GM19397 (cell line): ENCODE data around the gene TTC23.

ENCODE experiments used
- ATAC-seq: cut with Tn5 transposase; IDR thresholded peaks from one replicate; pipeline ENCODE4 v1.9.1; 2021; ENCODE audit warnings: mild to moderate bottlenecking, moderate library complexity; ENCODE audit not compliant: unreplicated experiment

The TTC23 gene

GRCh38 chr15:99165956-99166689 lies 83.3 kb downstream of the TTC23 start:
- ATAC-seq: no peak

- ATAC-seq: no peak
Measured at GRCh38 chr15:99165020-99165790, 84.2 kb downstream of the TTC23 start.

DNA sequence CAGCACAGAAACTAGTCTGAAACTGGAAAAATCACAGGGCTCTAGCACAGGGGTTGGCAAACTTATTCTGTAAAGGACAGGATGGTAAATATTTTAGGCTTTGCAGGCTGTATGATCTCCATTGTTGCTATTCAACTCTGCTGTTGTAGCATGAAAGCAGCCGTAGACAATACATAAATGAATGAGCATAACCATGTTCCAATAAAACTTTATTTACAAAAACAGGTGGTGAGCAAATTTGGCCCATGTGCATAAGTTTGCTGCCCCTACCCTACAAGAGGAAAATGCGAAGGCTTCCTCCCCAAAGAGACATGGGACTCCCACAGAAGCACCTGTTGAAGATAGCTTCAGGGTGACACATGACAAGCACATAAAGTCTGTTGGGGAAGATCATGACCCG lies 85.3 kb downstream of the TTC23 start:
- no peak for ATAC-seq

DNA sequence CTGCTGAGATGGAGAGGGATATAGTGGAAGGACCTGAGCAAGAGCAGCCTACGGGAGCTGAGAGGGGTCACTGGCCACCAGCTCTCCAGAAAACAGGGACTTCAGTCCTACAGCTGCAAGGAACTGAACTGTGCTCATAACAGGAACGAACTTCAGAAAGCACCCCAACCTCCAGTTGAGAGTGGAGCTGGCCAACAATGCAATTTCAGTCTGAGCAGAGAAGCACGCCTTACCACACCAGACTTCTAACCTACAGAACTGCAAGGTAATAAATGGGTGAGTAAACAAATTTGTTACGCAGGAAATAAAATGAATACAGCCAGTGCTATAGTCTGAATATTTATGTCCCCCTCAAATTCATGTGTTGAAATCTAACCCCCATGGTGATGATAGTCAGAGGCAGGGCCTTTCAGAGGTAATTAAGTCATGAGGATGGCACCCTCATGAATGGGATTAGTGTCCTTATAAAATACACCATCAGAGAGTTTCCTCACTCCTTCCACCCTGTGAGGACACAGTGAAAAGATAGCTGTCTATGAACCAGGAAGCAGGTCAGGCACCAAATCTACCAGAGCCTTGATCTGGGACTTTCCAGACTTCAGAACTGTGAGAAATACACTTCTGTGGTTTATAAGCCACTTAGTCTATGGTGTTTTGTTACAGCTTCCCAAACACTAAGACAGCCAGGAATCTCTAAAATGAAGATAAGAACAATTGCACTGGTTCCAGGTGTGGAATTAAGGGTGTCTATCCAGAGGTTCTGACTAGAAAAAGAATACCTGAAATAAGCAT lies 85.9 kb downstream of the TTC23 start:
- ATAC-seq: no peak

GRCh38 chr15:99158626-99159412 lies 90.6 kb downstream of the TTC23 start:
- ATAC-seq: no peak

DNA sequence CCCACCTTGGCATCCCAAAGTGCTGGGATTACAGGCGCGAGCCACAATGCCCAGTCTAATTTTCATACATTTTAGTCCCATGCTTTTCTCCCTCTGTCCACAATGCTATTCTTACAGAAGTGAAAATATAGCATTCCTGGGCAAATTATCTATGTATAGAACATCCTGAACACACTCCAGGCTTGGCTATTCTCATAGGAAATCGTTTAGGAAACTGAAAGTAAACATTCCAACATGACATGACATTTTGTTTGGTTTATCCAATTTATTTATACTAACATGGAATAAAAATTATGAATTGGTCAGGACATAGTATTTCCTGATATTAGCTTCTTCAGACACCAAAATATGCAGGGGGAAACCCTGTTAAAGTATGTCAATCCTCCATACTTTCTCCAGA lies 91.9 kb downstream of the TTC23 start:
- no peak for ATAC-seq

GRCh38 chr15:99155961-99156443 lies 93.4 kb downstream of the TTC23 start:
- no peak for ATAC-seq

DNA sequence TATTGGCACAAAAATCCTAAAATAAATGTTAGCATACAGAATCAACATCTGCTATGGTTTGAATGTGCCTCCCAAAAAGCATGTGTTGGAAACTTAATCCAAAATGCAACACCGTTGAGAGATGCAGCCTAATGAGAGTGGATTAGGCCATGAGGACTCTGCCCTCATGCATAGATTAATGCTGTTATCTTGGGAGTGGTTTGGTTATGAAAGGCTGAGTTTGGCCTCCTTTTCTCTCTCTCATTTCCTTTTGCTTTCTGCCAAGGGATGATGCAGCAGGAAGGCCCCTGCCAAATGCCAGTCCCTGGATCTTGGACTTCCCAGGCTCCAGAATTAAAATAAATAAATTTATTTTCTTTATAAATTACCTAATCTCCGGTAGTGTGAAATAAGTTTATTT lies 95.1 kb downstream of the TTC23 start:
- ATAC-seq: no peak

GRCh38 chr15:99153026-99153535 lies 96.3 kb downstream of the TTC23 start:
- ATAC-seq: no peak

DNA sequence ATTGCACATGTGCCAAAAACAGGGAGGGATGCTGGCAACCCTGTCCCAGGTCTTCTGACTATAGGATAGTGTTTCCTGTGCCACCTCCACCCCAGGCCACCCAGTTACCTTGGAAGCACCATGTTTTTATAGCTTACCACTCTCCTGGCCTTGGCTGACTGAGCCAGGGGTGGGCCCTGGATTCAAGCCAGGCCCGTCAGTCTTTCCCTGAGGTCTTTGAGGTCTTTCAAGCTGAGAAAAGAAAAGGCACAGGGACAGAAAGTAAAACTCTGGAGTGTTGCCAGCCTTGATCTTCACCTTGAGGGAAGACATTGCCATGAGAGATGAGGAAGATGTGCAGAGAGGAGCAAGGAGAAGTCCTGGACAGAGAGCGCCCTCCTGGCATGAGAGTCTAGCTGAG lies 98.2 kb downstream of the TTC23 start:
- no peak for ATAC-seq

DNA sequence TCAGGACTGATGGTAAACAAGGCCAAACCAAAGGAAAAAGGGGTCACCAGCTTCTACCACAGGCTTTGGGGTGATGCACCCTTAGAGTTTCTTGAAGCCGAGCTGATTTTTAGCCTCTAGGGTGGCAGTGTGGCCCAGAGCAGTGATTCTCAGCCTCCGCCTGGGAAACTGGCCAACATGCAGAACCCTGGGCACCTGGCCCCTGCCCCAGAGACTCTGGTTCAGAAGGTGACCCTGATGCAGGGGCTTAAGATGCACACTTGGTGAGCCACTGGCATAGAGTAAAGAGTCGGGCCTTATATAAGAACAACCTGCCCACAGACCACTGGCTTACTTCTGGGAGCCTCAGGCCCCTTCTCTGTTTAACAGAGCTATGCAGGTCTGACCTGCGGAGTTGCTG lies 100.0 kb downstream of the TTC23 start:
- no peak for ATAC-seq

DNA sequence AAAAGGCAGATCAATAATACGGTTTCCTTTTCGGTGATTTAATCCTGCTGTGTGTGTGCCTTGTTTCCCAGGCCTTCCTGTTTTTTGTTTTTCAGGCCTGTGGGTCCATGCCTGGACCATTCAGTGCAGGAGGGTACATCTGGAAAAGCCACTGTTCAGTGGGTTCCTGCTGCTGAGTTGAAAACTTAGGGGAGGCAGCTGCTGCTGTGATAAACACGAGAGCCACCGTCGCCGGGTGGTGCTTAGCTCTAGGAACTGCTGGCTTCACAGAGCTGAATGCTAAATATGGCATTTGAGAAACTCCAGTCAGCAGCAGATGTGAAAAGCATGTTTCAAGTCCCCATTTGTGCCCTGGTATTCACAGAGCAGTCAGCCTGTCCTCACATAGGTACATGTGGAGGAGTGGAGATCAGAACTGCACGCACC lies 100.5 kb downstream of the TTC23 start:
- ATAC-seq: no peak

GRCh38 chr15:99146661-99147060 lies 102.7 kb downstream of the TTC23 start:
- ATAC-seq: no peak

DNA sequence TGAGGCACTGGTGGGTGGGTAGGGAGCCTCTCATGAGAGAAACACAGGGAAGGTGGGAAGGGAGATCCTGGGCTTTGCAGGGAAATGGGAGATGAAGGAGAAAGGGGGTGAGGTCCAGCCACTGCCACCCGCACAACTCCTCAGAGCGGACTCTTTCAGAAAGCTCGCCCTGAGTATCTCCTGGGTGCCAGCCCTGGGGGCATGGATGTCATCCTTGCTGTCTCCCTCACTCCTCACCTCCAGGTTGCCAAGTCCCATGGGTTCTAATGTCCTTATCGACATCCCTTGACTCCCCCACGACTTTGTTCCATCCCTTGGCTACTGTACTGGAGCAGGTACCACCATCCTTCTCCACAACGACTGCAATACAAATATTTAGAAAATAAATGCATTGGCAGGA lies 103.6 kb downstream of the TTC23 start:
- ATAC-seq: no peak

- ATAC-seq: no peak
Measured at GRCh38 chr15:99145005-99145404, 104.4 kb downstream of the TTC23 start.

DNA sequence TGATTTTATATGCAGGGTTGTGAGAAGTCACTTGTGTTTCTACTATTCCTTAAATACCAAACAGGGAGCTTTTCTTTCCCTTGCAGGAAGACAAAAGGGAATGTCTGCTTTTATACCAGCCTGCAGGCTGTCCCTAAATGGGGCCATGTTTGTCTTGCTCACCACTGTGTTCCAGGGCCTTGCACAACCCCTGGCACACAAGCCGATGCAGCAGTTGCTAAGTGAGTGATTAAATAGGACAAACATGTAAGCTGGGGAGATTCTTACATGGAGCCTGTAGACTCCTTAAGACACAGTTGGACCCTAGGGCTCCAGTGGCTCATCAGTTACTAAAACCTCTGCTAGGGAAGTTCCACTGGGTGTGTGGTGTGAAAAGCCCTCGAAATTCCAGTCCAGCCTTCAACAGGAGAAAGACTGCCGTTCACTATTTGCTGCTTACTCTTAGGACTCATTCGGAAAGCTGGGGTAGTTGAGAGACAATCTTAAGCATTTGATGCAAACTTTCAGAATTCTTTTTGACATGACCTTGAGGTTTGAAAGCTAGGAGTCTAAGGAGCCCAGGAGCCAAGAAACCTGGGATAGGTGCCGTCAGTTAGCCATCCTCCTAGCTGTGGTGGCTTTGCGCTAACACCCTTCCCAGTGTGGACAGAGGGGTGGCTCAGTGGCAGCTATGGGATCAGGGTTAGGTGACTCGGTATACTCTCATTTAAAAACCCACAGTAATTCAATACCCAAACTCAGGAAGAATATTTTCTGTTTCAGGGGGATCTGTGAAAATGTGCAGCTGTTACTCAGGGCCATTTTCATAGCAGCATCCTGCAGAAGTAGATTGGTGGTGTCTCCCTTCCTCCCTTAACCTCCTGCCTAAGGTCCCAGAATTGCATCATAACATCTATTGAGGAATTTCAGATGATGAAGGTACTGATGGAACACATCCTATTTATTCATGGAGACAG lies 105.4 kb downstream of the TTC23 start:
- no peak for ATAC-seq

GRCh38 chr15:99143242-99143641 lies 106.1 kb downstream of the TTC23 start:
- no peak for ATAC-seq

DNA sequence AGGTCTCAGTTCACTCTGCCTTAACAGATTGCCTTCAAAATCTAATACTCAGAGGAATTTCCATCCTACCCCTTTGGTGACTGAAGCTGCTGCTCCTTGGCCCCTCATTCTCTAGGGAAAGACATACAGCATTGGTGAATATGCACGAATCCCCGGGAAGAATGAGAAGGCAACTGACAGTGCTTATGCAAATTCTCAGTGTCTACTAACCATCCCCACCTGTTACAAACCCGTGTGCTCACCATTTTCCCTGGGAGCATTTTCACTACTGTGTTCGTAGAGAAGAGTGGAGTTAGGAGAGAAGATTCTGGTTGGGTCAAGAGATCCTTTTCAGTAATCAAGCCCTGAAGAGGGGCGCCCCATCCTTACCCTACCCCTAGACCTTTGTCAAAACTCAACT lies 106.8 kb downstream of the TTC23 start:
- no peak for ATAC-seq

DNA sequence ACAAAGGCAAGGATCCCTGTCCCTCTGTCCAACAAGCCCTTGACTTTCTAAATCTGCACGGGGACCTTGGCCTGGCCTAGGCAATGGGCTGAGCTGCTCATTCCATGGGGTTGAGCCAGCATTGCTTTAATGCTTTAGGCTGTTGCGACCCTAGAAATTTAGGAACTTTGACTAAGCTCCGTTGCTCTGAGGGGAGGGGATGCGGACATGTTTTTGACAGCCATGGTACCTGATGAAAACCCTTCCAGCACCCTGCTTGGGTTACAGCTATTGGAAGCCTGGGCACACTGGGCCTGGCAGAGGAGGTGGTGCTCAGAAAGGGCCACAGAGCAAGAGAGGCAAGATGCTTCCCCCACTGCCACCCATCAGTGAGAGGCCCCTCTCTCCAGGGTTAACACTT lies 107.4 kb downstream of the TTC23 start:
- no peak for ATAC-seq
